SK-N-MC (cell line): ENCODE measurements around the gene RPUSD4.

Source experiments
- EZH2 ChIP-seq: fragments of 200-600 bp; sonication (generic); IDR thresholded peaks from one replicate; pipeline ENCODE4 v1.6.1; 2017; ENCODE audit warnings: antibody characterized with exemption
- FOXP2 ChIP-seq: optimal IDR thresholded peaks from 2 replicates; pipeline ENCODE3; 2011; ENCODE audit warnings: mild to moderate bottlenecking, moderate library complexity; ENCODE audit not compliant: insufficient read depth; ENCODE audit errors: extremely low read length, control extremely low read depth
- POLR2AphosphoS5 ChIP-seq: IDR thresholded peaks from 2 replicates; pipeline ENCODE4 v1.6.1; 2012; ENCODE audit warnings: mild to moderate bottlenecking, low read depth, low read length, borderline replicate concordance

GRCh38 chr11:126175393-126175792 is 36.1 kb downstream of the RPUSD4 start:
- TF ChIP-seq POLR2AphosphoS5 (no peak), EZH2 (no peak), FOXP2 (no peak)
